ENCODE data around the gene SELENOP.

DNA sequence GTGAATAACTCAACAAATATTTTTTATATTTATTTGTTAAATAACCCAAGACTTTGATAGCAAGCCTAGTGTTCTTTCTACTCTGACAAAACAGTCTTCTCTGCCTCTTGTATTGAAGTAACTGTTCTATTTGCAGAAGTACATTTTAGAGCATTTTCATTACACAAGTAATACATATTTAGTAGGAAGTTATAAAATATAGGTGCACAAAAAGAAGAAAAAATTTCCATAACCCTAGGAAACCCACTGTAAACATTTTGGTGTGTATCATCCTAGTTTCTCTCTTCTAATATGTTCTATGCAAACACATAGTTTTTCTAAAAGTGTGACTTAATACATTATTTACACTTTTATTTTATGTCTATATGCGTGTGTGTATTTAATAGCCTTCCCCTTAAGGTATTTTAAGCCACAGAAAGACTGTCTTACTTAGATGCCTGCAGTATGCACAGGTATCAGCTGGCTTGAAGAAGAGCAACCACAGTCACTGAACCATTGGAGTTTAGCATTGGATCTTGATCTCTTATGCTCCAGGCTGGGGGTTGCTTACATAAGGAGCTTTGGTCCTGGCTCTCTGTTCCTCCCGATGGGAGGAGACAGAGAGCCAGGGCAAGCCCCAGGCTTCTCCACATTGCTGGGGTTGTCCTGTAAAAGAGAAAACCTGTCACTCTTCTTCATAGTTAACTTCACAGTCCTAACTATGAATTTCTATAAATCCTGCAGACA lies 3.8 kb downstream of the SELENOP start:
- TF ChIP-seq, protein P1, sequence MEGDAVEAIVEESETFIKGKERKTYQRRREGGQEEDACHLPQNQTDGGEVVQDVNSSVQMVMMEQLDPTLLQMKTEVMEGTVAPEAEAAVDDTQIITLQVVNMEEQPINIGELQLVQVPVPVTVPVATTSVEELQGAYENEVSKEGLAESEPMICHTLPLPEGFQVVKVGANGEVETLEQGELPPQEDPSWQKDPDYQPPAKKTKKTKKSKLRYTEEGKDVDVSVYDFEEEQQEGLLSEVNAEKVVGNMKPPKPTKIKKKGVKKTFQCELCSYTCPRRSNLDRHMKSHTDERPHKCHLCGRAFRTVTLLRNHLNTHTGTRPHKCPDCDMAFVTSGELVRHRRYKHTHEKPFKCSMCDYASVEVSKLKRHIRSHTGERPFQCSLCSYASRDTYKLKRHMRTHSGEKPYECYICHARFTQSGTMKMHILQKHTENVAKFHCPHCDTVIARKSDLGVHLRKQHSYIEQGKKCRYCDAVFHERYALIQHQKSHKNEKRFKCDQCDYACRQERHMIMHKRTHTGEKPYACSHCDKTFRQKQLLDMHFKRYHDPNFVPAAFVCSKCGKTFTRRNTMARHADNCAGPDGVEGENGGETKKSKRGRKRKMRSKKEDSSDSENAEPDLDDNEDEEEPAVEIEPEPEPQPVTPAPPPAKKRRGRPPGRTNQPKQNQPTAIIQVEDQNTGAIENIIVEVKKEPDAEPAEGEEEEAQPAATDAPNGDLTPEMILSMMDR (conservative IDR thresholded peaks at IDR 0.05), result no peak
- no peak for TF ChIP-seq EZH2 (IDR thresholded peaks at IDR 0.05; ENCODE audit: low read depth)
